OCI-LY3 (cell line): ENCODE results near the gene CAMTA1.

ENCODE experiments used
- EZH2phosphoT487 ChIP-seq: fragments of 200-600 bp; shearing (Covaris generic); IDR thresholded peaks from 2 replicates; pipeline ENCODE4 v1.6.1; 2018; ENCODE audit warnings: antibody characterized with exemption, mixed run types, low read depth
- TF ChIP-seq, protein P1 (sequence below): fragments of 200-600, 300-600 bp; sonication (generic); IDR thresholded peaks from 2 replicates; pipeline ENCODE4 v1.5.1; 2014; ENCODE audit warnings: antibody characterized with exemption, low read length, low read depth

DNA sequence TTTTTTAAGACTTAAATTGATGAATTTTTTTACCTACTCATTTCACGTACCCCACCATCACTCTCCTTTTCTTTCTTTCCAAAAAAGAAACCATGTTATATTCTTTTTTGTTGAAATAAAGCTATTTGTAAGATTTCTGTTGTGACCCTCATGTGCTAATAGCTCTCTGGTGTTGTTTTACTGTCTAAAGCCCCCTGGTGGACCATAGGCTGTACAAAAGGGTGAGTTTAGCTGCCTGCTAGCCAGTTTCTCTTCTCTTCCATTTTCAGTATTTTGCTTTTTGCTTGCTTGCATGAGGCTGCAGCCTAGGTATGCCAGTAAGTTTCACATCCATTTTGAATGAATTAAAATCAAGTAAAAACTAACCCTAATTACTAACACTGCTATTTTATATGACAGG lies 970.2 kb downstream of the CAMTA1 start:
- TF ChIP-seq EZH2phosphoT487 = no peak
- TF ChIP-seq, protein P1, sequence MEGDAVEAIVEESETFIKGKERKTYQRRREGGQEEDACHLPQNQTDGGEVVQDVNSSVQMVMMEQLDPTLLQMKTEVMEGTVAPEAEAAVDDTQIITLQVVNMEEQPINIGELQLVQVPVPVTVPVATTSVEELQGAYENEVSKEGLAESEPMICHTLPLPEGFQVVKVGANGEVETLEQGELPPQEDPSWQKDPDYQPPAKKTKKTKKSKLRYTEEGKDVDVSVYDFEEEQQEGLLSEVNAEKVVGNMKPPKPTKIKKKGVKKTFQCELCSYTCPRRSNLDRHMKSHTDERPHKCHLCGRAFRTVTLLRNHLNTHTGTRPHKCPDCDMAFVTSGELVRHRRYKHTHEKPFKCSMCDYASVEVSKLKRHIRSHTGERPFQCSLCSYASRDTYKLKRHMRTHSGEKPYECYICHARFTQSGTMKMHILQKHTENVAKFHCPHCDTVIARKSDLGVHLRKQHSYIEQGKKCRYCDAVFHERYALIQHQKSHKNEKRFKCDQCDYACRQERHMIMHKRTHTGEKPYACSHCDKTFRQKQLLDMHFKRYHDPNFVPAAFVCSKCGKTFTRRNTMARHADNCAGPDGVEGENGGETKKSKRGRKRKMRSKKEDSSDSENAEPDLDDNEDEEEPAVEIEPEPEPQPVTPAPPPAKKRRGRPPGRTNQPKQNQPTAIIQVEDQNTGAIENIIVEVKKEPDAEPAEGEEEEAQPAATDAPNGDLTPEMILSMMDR = no peak
